Esophagus (tissue), 2 donors: ENCODE results near the gene ZFAND2A. TPM values are rescaled to one million over a fixed set of nuclear protein-coding genes. Genes with fewer than 3 reads are reported as not detected.
"Not testable (repeated sequence)": the region's sequence is repeated elsewhere in the genome, so short reads cannot be mapped to it uniquely, and the experiment has no call there.

Source experiments
- H3K27ac ChIP-seq, 2 donors: one replicate each; pipeline ENCODE4 v1.5.1; 2013; ENCODE audit warnings: low read depth in 2 of 2, mild to moderate bottlenecking in 2 of 2, inconsistent platforms in 1 of 2, low read length in 1 of 2, moderate library complexity in 1 of 2
- H3K27me3 ChIP-seq, 2 donors: one replicate each; pipeline ENCODE4 v1.6.1; 2013; ENCODE audit warnings: low read length in 2 of 2, control low read depth in 1 of 2, mild to moderate bottlenecking in 1 of 2; ENCODE audit not compliant: insufficient read depth in 2 of 2, control insufficient read depth in 1 of 2
- H3K36me3 ChIP-seq, 2 donors: one replicate each; pipeline ENCODE4 v1.6.1; 2013; ENCODE audit warnings: low read length in 1 of 2; ENCODE audit not compliant: control insufficient read depth in 2 of 2, insufficient read depth in 2 of 2
- H3K4me1 ChIP-seq, 2 donors: one replicate each; pipeline ENCODE4 v1.6.1; 2013; ENCODE audit warnings: low read length in 1 of 2; ENCODE audit not compliant: control insufficient read depth in 2 of 2, insufficient read depth in 2 of 2
- H3K4me3 ChIP-seq, 2 donors: one replicate each; pipeline ENCODE4 v1.5.1; 2013; ENCODE audit warnings: low read length in 2 of 2, mild to moderate bottlenecking in 2 of 2, low read depth in 1 of 2, moderate library complexity in 1 of 2
- H3K9me3 ChIP-seq, 2 donors: one replicate each; pipeline ENCODE4 v1.6.1; 2013; ENCODE audit warnings: mild to moderate bottlenecking in 2 of 2, low read depth in 1 of 2, low read length in 1 of 2, moderate library complexity in 1 of 2; ENCODE audit not compliant: control insufficient read depth in 2 of 2, insufficient read depth in 1 of 2
- WGBS, 2 donors: extraction: QIAGEN DNeasy Blood & Tissue Kit; methylation state at CpG; one replicate each; pipeline ENCODE4 v1.1.7; 2013; 5-methylcytosine and 5-hydroxymethylcytosine counted together
- polyA plus RNA-seq, 2 donors: library from polyadenylated mRNA; stranded (reverse); fragments of 200-250 nt; gene quantifications; one replicate each; pipeline ENCODE4 v1.2.3, GENCODE V29; 2013
- donor health status: healthy with polysubstance abuse.
- donor health status: Bipolar disorder and iron deficiency.

ZFAND2A gene
- polyA plus RNA-seq, 2 donors, result 24.8 to 38.1 TPM

DNA sequence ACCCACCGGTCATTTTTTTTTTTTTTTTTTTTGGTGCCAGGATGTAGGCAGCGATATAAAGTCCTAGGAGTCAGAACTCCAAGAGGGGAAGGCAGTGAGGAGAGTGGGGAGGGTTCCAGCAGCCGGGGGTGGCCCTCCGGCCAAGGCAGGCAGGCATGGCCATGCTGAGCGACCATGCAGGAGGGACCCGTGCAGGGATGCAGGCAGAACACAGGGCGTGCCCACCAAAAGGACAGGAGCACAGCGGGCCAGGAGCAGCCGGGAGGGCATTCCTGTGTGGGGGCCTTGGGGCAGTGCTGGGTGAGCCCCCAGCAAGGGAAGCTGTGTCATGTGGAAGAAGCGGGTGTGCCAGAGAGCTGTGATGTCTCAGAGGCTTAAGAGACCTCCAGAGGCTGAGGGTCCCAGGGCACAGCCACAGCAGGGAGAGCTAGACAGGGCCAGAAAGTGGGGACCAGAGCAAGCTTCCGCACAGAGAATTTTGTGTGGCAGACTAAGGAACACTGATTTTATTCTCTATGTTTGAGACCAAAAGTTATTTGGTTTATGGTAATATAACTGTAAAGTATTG is 5.7 kb downstream of the ZFAND2A start:
- Histone ChIP-seq H3K27ac (no peak overlapping the region), H3K36me3 (peaks cover 14 to 52% of the 10 kb centered on the region in 2 donors)
- 81 to 92% methylated on average over 10 to 11 of the region's 11 CpGs for WGBS, 2 donors

DNA sequence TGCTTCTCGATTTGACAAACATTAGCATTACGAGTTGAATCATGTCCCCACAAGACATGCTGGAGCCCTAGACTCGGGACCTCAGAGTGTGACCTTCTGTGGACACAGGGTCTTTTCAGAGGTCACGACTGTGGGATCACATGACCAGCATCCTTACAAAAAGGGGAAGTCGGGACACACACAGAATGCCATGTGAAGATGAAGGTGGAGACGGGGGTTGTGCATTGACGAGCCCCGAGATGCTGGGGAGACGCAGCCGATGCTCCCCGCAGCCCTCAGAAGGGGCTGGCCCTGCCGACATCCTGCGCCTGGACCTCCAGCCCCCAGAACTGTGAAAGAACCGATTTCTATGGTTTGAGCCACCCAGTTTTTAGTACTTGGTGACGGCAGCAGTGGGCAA is 7.5 kb downstream of the ZFAND2A start:
- no peak overlapping the region for H3K27ac ChIP-seq
- no peaks in the 10 kb centered on the region for H3K27me3 ChIP-seq
- H3K9me3 ChIP-seq, result no peaks in the 10 kb centered on the region
- H3K4me3 ChIP-seq, result no peak overlapping the region
- WGBS, 2 donors, result 90 to 91% methylated on average over 15 of the region's 15 CpGs
- no peaks in the 10 kb centered on the region for H3K4me1 ChIP-seq
- peaks cover 14 to 52% of the 10 kb centered on the region in 2 donors for H3K36me3 ChIP-seq

More for the DNA sequence above, 5.7 kb downstream of the ZFAND2A start:
- no peaks in the 10 kb centered on the region for H3K9me3 ChIP-seq
- peaks cover 0 to 7% of the 10 kb centered on the region in 2 donors for H3K4me1 ChIP-seq
- H3K27me3 ChIP-seq, result no peaks in the 10 kb centered on the region
- no peak overlapping the region for H3K4me3 ChIP-seq

DNA sequence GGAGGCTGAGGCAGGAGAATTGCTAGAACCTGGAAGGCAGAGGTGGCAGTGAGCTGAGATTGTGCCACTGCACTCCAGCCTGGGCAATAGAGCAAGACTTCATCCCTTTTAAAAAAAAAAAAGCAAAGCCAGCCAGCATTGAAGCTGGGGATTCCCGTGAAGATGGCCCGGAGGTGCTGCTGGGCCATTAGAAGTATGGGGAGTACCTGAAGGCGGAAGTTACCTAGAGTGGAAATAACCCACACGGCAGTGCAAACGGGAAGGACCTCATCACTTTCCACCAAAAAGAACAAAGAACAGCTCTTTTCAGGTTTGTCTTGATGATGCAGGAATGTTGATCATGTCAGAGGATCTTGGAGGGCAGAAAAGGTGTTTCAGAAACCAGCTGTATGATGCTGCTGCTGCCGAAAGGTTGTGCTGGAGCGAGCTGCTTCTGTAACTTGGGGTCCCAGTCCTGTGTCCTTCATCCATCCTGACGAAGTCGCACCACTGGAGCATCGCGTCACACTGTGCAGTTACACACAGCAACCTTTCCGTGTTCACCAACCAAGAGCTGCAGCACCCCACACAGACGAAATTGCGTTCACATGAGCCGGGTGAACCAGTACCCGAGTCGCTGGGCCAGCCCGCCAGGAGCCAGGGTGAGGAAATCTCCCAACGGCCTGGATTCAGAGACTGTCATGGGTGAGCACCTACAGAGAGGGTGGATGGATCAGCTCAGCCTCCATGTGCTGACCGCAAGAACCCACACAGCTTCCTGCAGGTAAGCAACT is 8.2 kb downstream of the ZFAND2A start:
- Histone ChIP-seq H3K4me3 (no peak overlapping the region), H3K27ac (no peak overlapping the region), H3K9me3 (no peaks in the 10 kb centered on the region), H3K27me3 (no peaks in the 10 kb centered on the region), H3K4me1 (no peaks in the 10 kb centered on the region), H3K36me3 (peaks cover 14 to 51% of the 10 kb centered on the region in 2 donors)
- 86 to 89% methylated on average over 20 of the region's 20 CpGs for WGBS, 2 donors

DNA sequence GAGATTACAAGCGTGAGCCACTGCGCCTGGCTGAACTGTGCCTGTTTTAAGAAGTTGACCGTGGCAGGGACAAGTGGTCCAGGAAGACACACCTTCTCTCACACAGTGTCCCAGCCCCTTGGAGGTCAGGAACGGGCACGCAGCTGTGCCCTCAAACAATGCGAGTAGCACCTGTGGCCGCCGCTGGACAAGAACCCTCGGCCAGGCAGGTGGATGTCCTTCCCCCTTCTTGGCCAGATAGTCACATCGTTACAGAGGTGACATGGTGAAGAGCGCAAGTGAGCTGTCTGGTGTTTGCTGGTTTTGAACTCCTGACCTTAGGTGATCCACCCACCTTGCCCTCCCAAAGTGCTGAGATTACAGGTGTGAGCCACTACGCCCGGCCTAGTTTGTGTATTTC is 8.8 kb downstream of the ZFAND2A start:
- WGBS, 2 donors, result 94 to 95% methylated on average over 13 of the region's 13 CpGs

DNA sequence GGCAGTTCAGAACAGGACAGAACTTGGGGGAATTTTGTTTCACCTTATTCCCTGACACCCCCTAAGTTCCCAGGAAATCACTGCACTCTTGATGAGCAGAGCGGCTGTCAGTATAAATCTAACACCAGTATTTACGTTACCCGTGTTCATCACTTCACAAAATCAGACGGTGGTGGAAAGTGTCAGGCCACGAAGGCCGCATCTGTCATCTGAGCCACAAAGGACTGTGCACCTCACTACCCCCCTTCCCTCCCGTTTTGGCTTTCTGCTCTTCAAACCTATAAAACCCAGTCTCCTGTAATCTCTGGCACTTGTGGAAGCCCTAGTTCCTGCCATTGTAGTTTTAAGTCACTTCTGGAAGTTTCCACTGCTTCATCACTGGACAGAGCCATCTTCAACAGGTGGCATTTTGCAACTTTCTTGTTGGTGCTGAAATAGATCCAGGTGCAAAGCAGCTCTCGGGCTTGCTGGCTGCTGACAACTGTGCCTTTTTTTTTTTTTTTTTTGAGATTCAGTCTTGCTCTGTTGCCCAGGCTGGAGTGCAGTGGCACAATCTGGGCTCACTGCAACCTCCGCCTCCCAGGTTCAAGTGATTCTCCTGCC is 9.5 kb downstream of the ZFAND2A start:
- H3K27ac ChIP-seq, result no peak overlapping the region
- H3K9me3 ChIP-seq, result no peaks in the 10 kb centered on the region
- 74 to 80% methylated on average over 9 of the region's 9 CpGs for WGBS, 2 donors
- no peaks in the 10 kb centered on the region for H3K4me1 ChIP-seq
- H3K36me3 ChIP-seq, result peaks cover 14 to 42% of the 10 kb centered on the region in 2 donors
- H3K27me3 ChIP-seq, result no peaks in the 10 kb centered on the region
- H3K4me3 ChIP-seq, result no peak overlapping the region

More for the DNA sequence above, 8.8 kb downstream of the ZFAND2A start:
- Histone ChIP-seq H3K27ac (no peak overlapping the region), H3K36me3 (peaks cover 14 to 46% of the 10 kb centered on the region in 2 donors), H3K27me3 (no peaks in the 10 kb centered on the region), H3K9me3 (no peaks in the 10 kb centered on the region), H3K4me3 (no peak overlapping the region), H3K4me1 (no peaks in the 10 kb centered on the region)

DNA sequence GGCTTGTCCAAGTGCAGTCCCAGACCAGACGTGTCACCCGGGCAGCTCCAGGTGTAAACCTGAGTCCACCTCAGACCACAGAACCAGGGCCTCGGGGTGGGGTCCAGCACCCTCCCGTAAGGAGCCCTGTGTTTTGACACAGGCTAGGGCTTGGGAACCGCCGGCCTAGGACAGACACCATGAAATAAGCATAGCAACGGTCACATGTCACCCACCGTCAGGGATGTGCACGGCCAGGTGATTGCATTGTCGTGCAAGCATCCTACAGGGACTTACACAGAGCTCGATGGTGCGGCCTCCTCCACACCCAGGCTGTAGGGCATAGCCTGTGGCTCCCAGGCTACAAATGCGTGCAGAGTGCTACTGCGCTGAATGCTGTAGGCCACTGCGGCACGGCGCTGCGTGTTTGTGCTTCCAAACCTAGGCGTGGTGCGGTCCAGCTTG is 10.6 kb downstream of the ZFAND2A start:
- 88 to 95% methylated on average over 20 of the region's 20 CpGs for WGBS, 2 donors
- peaks cover 14 to 38% of the 10 kb centered on the region in 2 donors for H3K36me3 ChIP-seq
- no peak overlapping the region for H3K4me3 ChIP-seq
- no peak overlapping the region for H3K27ac ChIP-seq
- no peaks in the 10 kb centered on the region for H3K4me1 ChIP-seq
- H3K9me3 ChIP-seq, result no peaks in the 10 kb centered on the region
- no peaks in the 10 kb centered on the region for H3K27me3 ChIP-seq

DNA sequence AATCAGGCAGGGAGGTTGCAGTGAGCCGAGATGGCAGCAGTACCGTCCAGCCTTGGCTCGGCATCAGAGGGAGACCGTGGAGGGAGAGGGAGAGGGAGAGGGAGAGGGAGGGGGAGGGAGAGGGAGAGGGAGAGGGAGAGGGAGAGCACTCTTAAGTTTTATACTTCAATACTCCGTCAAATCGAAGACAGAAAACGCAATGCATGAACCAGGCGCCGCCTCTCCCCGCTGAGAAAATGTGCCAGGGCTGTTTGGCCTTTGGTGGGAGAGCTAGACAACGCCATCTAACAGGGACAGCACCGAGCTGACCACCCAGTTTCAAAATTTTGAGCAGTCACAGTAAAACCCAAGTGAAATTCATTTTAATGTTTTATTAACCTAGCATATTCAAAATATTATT is 12.1 kb downstream of the ZFAND2A start:
- not testable (repeated sequence) for H3K9me3 ChIP-seq, H3K27me3 ChIP-seq, H3K4me3 ChIP-seq, H3K4me1 ChIP-seq, H3K27ac ChIP-seq
- 79 to 82% methylated on average over 8 of the region's 12 CpGs for WGBS, 2 donors
- H3K36me3 ChIP-seq, result peaks cover 12 to 25% of the 10 kb centered on the region in 2 donors

DNA sequence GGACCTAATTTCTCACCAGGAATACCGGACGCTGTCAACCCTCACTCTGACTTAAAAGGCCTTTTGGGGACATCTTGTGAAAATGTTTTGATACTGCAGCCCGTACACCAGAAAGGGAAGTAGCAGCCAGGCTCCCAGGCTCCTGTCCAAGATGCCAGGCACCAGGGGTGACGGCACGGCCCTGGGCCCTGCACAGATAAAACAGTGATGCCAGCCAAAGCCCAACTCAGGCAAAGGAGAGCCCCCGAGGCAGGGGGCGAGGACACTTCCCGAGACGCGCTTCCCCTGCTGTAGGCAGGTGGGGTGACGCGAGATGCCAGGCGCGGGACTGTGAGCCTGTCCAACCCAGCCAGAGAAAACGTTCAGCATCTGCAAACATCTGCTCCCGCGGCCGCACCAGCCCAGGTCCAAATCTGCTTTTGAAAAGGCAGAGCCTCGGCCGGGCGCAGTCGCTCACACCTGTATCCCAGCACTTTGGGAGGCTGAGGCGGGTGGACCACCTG is 15.7 kb downstream of the ZFAND2A start:
- Histone ChIP-seq H3K27me3 (no peaks in the 10 kb centered on the region), H3K27ac (no peak overlapping the region), H3K4me1 (no peaks in the 10 kb centered on the region), H3K9me3 (no peaks in the 10 kb centered on the region), H3K4me3 (no peak overlapping the region), H3K36me3 (peaks cover 0 to 3% of the 10 kb centered on the region in 2 donors)
- WGBS, 2 donors, result 34 to 47% methylated on average over 23 of the region's 23 CpGs

DNA sequence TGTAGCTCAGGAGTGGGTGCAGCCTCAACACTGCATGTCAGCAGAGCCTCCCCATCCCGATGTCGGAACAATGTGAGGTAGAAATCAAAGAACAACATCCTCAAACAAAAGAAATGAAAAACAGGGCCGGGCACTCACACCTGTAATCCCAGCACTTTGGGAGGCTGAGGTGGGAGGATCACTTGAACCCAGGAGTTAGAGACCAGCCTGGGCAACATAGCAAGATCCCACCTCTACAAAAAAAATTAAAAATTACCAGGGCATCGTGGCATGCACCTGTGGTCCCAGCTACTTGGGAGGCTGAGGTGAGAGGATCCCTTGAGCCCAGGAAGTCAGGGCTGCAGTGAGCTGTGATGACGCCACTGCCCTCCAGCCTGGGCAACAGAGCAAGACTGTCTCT is 17.0 kb downstream of the ZFAND2A start:
- WGBS, 2 donors, result 90% methylated on average over 5 of the region's 5 CpGs

More for the DNA sequence above, 17.0 kb downstream of the ZFAND2A start:
- not testable (repeated sequence) for H3K4me3 ChIP-seq, H3K36me3 ChIP-seq, H3K27ac ChIP-seq, H3K9me3 ChIP-seq, H3K4me1 ChIP-seq, H3K27me3 ChIP-seq
